Posterior cingulate gyrus (tissue), 11 donors: Measurements from ENCODE around the gene LDLRAD2.

Source experiments
- DNase-seq, 10 donors: peaks; one replicate each; pipeline versions ENCODE4 v3.0.0 to v3.0.0-alpha.2; 2020 to 2021; ENCODE audit warnings: mixed read lengths in 3 of 10
- intact Hi-C: fragments of 100-400 bp; cut with DNase I; formaldehyde crosslinking; loops from one replicate; pipeline ENCODE4 v1.15.1; 2023

Gene LDLRAD2

GRCh38 chr1:21874328-21874727, 62.3 kb downstream of the LDLRAD2 start:
- intact Hi-C loops, result no loop called here
- DNase-seq, result peak in 1 of 10 donors; percentile 78
